K562 (cell line): ENCODE data around the gene SERPING1. TPM values are rescaled to one million over a fixed set of nuclear protein-coding genes. Genes with fewer than 3 reads are reported as not detected.

Experiments
- C11orf30 ChIP-seq: fragments of 450-650 bp; IDR thresholded peaks from 2 replicates; pipeline ENCODE4 v1.6.1; 2016; ENCODE audit warnings: low read depth, mild to moderate bottlenecking
- FOXJ2 ChIP-seq: fragments of 200-800 bp; sonication (Bioruptor generic); IDR thresholded peaks from 2 replicates; pipeline ENCODE4 v1.6.1; 2016; ENCODE audit warnings: missing genetic modification characterization, missing compliant biosample characterization
- JUND ChIP-seq, 2 experiments: IDR thresholded peaks; 2 replicates in 1 of 2; 3 replicates in 1 of 2; pipeline ENCODE4 v1.6.1; 2011; ENCODE audit warnings: borderline replicate concordance in 2 of 2, low read depth in 2 of 2, low read length in 2 of 2, improper control_type of control experiment in 1 of 2, missing biosample characterization in 1 of 2, missing genetic modification characterization in 1 of 2, missing genetic modification reagents in 1 of 2
- KDM1A ChIP-seq, 2 experiments: fragments of 450-650 bp; IDR thresholded peaks; 2 replicates each; pipeline ENCODE4 v1.6.1; 2016; ENCODE audit warnings: mild to moderate bottlenecking in 2 of 2
- MCM7 ChIP-seq, 2 experiments: fragments of 450-650 bp; IDR thresholded peaks; 2 replicates each; pipeline ENCODE4 v1.6.1; 2016 to 2018
- NFIC ChIP-seq: fragments of 450-650 bp; IDR thresholded peaks from 2 replicates; pipeline ENCODE4 v1.6.1; 2017; ENCODE audit warnings: mild to moderate bottlenecking, inconsistent platforms
- POLR2G ChIP-seq: fragments of 200-400 bp; formaldehyde crosslinking; IDR thresholded peaks from 2 replicates; pipeline ENCODE4 v1.6.1; 2017; ENCODE audit warnings: low read depth, mild to moderate bottlenecking, antibody characterized with exemption, low read length, moderate library complexity
- SAFB ChIP-seq: fragments of 200-400 bp; formaldehyde crosslinking; IDR thresholded peaks from 2 replicates; pipeline ENCODE4 v1.6.1; 2017; ENCODE audit warnings: low read depth, low read length, borderline replicate concordance
- ZBTB43 ChIP-seq: sonication (generic); formaldehyde crosslinking; IDR thresholded peaks from 2 replicates; pipeline ENCODE4 v1.8.0; 2023; ENCODE audit warnings: mild to moderate bottlenecking, missing genetic modification reagents
- ZNF347 ChIP-seq: fragments of 450-650 bp; formaldehyde crosslinking; IDR thresholded peaks from 2 replicates; pipeline ENCODE4 v1.4.0; 2020; ENCODE audit warnings: low read depth, mild to moderate bottlenecking, moderate library complexity
- ZNF740 ChIP-seq, 3 experiments: fragments of 200-800 bp in 1 of 3; sonication (Bioruptor generic) in 1 of 3; sonication (generic) in 1 of 3; formaldehyde crosslinking in 1 of 3; IDR thresholded peaks; 2 replicates each; pipeline versions ENCODE4 v1.6.1 to v1.8.0; 2016 to 2022; ENCODE audit warnings: mild to moderate bottlenecking in 2 of 3, missing compliant biosample characterization in 2 of 3, missing genetic modification characterization in 2 of 3, missing genetic modification reagents in 1 of 3
- ZSCAN29 ChIP-seq: fragments of 450-650 bp; IDR thresholded peaks from 2 replicates; pipeline ENCODE4 v1.6.1; 2017
- polyA plus RNA-seq, 8 experiments: library from polyadenylated mRNA; depleted of rRNA in 4 of 8; stranded (reverse) in 5 of 8; unstranded in 3 of 8; fragments of >200 nt; fragmentation: Nextera tagmentation in 2 of 8; fragmentation: Illumina TruSeq in 1 of 8; extraction: Ambion mirVana in 2 of 8; extraction: Trizol in 1 of 8; gene quantifications; 2 replicates each; pipeline versions ENCODE4 v1.2.1 to v1.2.3, GENCODE V29; 2011 to 2014; ENCODE audit warnings: inconsistent platforms in 1 of 8, missing spikeins in 1 of 8
- total RNA-seq, 7 experiments: library from RNA; depleted of rRNA in 6 of 7; stranded (reverse); fragments of >200 nt in 6 of 7; fragmentation: Illumina TruSeq in 2 of 7; extraction: Trizol in 2 of 7; gene quantifications; 2 replicates each; pipeline versions ENCODE4 v1.2.1 to v1.2.3, GENCODE V29; 2011 to 2021; ENCODE audit warnings: low replicate concordance in 1 of 7

Gene SERPING1
- total and polyA plus RNA-seq, 9 of the 15 experiments (the other 6 are each of a cell fraction or from before 2014, with no cell fraction given) = 0.10 to 1.00 (median 0.21) TPM; not detected in 2

- TF ChIP-seq FOXJ2 (peak; percentile 55; the same call in 1 of the 2 replicates), ZNF347 (CRISPR knock-in tag) (no peak), ZSCAN29 (no peak), MCM7 (IDR thresholded peaks at IDR 0.05) (no peak), NFIC (no peak), ZBTB43 (CRISPR knock-in tag) (no peak), JUND (IDR thresholded peaks at IDR 0.05; ENCODE audit: borderline replicate concordance, low read depth, low read length) (no peak), JUND (tag; IDR thresholded peaks at IDR 0.05; ENCODE audit: borderline replicate concordance, low read depth, low read length) (0 out of 3 replicates have a peak, but pooled peaks have one; percentile 6), SAFB (no peak), ZNF740 (CRISPR knock-in tag; IDR thresholded peaks at IDR 0.05) (no peak), ZNF740 (tag; IDR thresholded peaks at IDR 0.05) (peak in 1 of 2 experiments; percentile 54; a peak in 2 of 4 replicates), KDM1A (IDR thresholded peaks at IDR 0.05) (no peak), C11orf30 (peak; percentile 35; the same call in 1 of the 2 replicates), POLR2G (no peak)
Observed at GRCh38 chr11:57566005-57566904, 31.2 kb upstream of the SERPING1 start (continued).
